Measurements from ENCODE around the gene GNAI3. TPM values are rescaled to one million over a fixed set of nuclear protein-coding genes. Genes with fewer than 3 reads are reported as not detected.

GNAI3 gene
- total RNA-seq, 4 donors from 2014 or later = 7.4 to 9.8 (median 8.3) TPM

GRCh38 chr1:109595531-109595930 lies 47.1 kb downstream of the GNAI3 start:
- ATAC-seq (ENCODE audit: low FRiP score) (no peak), DNase-seq (ENCODE audit: low spot score) (no peak)
- TF ChIP-seq, protein P1, sequence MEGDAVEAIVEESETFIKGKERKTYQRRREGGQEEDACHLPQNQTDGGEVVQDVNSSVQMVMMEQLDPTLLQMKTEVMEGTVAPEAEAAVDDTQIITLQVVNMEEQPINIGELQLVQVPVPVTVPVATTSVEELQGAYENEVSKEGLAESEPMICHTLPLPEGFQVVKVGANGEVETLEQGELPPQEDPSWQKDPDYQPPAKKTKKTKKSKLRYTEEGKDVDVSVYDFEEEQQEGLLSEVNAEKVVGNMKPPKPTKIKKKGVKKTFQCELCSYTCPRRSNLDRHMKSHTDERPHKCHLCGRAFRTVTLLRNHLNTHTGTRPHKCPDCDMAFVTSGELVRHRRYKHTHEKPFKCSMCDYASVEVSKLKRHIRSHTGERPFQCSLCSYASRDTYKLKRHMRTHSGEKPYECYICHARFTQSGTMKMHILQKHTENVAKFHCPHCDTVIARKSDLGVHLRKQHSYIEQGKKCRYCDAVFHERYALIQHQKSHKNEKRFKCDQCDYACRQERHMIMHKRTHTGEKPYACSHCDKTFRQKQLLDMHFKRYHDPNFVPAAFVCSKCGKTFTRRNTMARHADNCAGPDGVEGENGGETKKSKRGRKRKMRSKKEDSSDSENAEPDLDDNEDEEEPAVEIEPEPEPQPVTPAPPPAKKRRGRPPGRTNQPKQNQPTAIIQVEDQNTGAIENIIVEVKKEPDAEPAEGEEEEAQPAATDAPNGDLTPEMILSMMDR (IDR thresholded peaks at IDR 0.05) = no peak

DNA sequence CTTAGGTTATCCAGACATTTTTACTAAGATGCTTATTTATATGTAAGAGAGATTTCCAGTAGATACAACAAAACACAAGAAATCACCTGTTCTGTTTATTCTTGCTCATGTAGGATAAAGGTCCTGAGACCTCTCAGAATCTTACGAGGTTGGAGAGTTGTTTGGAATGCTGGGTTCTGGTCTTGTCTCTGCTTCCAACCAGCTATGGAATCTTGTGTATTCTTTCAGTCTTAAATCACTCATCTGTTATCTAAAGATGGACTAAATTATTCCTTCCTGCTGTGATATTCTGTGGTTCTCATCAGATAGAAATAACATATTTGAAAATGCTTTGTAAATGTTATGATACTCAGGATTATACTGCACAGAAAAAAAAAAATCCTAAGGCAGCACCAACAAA lies 49.7 kb downstream of the GNAI3 start:
- TF ChIP-seq, protein P1 (IDR thresholded peaks at IDR 0.05) = no peak
- no peak for DNase-seq (ENCODE audit: low spot score)
- no peak for ATAC-seq (ENCODE audit: low FRiP score)

DNA sequence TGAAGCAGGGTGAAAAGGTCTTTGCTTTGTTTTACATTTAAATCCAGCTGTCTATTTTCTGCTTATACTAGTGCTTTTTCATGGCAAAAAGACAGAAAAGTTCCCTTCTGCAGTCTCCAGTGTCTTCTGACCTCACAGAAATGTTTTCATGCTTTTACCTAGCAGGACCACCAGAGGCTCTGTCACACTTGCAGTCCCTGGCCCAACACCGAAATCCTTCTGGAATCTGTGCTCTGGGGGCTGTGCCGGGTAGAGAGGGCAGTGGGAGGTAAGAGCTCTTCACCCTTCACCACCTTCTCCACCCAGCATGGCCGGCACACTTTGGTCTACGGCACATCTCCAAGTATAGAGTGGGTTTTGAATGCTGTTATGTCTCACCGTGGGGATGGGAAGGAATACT lies 50.2 kb downstream of the GNAI3 start:
- DNase-seq (ENCODE audit: low spot score) = no peak
- TF ChIP-seq, protein P1 (IDR thresholded peaks at IDR 0.05) = no peak
- ATAC-seq (ENCODE audit: low FRiP score) = no peak

- DNase-seq (ENCODE audit: low spot score) (no peak), ATAC-seq (ENCODE audit: low FRiP score) (no peak)
- TF ChIP-seq, protein P1 (IDR thresholded peaks at IDR 0.05) = no peak
Measured at GRCh38 chr1:109603229-109603628, 54.8 kb downstream of the GNAI3 start.

- no peak for ATAC-seq (ENCODE audit: low FRiP score)
- no peak for DNase-seq (ENCODE audit: low spot score)
- TF ChIP-seq, protein P1 (IDR thresholded peaks at IDR 0.05) = no peak
Measured at GRCh38 chr1:109605381-109605780, 57.0 kb downstream of the GNAI3 start.

DNA sequence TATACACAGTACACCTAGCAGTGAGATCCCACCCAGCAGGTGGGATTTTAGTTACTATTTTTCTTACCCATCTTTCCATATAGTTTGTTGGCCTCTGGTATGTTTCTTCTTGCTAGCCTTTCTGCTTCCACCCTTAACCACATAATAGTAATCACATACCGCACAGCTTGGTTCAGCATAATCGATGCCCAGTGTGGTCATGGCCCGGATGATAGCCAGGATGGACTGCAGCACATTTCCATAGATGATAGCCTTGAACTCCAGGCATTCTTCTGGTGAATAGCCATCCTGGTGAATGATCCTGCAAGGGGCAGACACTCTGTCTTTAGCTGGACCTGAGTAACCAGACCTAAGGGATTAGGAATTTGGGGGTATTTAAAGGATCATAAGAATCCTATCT lies 61.5 kb downstream of the GNAI3 start:
- no peak for ATAC-seq (ENCODE audit: low FRiP score)
- TF ChIP-seq, protein P1 (IDR thresholded peaks at IDR 0.05) = no peak
- DNase-seq (ENCODE audit: low spot score) = no peak

- ATAC-seq (ENCODE audit: low FRiP score) (no peak), DNase-seq (ENCODE audit: low spot score) (no peak)
- TF ChIP-seq, protein P1 (IDR thresholded peaks at IDR 0.05) = no peak
Measured at GRCh38 chr1:109610609-109611307, 62.3 kb downstream of the GNAI3 start.
